Activated T-helper 1 cell treated with anti-CD3 and anti-CD28 coated beads, Interleukin-2, amount 50 U/mL, for 16 hours (primary cell): Measurements from ENCODE around the gene ZNF407.
"Not testable (repeated sequence)": the region's sequence is repeated elsewhere in the genome, so short reads cannot be mapped to it uniquely, and the experiment has no call there.

Experiments
- DNase-seq, 2 donors: peaks; one replicate each; pipeline ENCODE4 v3.0.0-alpha.2; 2020; ENCODE audit warnings: low read depth in 1 of 2, low spot score in 1 of 2

ZNF407 gene

DNA sequence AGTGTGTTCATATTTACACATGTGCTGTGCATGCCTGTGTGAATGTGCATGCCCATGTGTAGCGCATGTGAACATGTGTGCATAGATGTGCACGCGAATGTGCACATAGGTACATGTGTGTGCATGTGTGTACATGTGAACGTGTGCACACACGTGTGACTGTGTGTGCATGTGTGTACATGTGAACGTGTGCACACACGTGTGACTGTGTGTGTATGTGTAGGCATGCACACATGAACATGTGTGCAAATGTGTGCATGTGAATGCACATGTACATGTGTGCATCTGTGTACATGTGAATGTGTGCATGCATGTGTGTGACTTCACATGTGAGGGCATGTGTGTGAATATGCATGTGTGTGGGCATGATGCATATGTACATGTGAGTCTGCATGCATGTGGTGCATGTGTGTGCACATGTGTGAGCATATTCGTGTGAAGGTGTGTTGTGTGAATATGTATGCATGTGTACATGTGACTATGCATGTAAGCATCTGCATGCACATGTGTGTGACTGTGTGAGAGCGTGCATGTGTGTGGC, 488.9 kb downstream of the ZNF407 start:
- DNase-seq = no peak

DNA sequence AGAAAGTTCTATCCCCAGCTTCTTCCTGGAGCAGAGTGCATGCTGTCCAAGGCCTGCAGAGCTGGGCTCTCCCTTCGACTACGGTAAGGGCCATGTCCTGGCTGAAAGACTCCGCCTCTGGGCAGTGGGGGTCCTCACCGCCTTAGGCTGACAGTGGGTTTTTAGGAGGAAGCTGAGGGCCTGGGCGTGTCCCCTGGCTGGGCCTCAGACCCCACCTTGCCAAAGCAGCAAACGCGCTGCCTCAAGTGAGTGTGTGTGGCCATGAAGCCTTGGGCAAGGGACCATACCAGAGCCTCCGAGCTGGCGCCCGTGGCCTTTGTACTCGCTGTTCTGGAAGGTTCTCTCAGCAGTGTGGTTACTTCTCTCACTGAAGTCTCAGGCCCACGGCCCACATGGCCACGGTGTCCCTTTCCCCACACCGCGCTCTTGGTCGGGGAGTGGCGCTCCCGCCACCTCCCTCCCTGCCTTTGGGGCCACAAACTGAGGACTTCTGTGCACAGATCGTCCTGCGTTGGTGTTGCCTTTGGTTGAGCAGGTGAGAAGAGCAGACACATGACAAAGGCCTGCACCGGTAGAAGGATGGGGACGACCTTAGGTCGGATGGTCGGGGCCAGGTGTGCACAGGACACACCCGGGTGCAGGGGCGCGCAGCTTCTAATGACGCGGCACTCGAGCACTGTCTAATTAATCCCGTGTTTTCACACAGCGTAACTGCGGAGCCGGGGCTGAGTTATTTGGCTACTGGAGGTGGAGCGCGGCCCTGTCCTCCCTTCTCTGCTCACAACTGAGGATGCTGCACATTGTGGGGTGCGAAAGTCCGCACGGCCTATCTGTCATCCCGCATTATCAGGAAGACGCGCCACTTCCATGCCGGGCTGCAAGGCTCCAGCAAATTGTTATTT, 489.7 kb downstream of the ZNF407 start:
- DNase-seq = no peak

GRCh38 chr18:75088021-75088506, 490.4 kb downstream of the ZNF407 start:
- no peak for DNase-seq

DNA sequence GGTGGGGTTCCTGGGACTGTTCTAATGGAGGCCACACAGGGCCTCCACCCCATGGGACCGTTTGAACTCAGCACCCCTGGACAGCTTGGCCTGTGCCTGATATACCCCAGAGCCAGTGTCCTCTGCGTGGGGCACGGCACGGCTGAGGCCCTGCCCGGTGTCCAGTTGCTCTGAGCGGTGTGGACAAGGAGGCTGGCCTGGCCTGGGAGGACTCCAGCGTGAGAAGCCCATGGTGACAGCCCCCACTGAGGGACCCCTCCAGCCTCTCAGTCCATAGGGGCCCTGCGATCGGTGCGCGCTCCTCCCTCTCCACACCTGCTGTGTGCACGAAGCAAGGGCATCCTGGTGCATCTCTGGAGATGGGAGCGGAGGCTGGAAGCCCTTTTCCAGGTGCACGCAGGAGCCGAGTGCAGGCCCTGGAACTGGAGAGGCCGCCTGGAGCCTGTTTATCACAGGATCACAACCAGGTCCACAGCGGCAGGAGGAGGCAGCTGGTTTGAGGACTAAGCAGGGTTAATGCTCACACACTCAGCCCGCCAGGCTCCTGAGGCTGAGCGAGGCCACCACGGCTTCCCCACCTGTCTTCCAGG, 491.0 kb downstream of the ZNF407 start:
- DNase-seq = no peak

DNA sequence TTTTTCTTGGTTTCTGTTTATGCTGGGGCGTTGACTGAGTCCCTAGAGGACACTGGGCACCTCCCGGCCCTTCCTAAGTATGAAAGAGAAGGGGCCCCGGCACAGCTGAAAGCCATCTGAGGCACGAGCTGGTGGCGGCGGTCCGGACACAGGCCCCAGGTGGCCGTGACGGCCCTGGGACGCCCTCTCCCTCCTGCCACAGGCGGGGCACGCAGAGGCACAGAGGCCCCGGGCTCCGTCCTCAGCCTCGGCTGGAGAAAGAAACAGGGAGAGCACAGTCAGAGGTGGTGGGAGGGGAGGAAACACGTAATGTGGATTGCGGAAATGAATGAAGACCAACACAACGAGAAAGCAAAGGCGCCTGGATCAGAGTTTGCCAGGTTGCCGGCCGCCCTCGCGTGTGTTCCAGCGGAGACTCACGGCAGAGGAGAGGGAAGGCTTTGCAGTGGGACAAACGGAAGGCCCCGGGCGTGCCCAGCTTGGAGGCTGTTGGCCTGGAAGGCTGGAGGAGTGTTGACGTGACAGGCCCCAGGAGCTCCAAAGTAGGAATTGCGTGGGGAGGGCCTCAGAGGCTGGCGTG, 492.2 kb downstream of the ZNF407 start:
- DNase-seq = no peak

DNA sequence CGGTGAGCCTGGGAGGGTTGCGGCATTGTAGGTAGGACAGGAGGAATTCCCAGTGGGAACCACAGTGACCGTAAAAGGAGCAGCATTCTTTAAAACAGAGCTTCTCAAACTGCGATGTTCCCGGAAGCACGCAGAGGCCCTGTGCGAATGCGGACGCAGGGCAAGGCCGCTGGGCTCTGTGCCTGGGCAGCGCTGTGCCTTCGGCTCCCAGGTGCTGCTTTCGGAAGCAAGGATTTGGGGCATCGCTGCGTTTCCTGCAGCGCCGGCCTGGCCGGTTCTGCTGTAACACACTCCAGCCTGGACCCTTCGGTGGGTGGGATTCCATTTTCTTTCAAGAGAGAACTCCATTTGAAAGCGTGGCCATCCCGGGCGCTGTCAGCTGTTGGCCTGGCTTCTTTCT, 492.7 kb downstream of the ZNF407 start:
- no peak for DNase-seq

- no peak for DNase-seq
Measured at GRCh38 chr18:75097491-75098225, 500.0 kb downstream of the ZNF407 start.

- no peak for DNase-seq
Measured at GRCh38 chr18:75100832-75101630, 503.4 kb downstream of the ZNF407 start.

GRCh38 chr18:75101916-75102315, 504.2 kb downstream of the ZNF407 start:
- DNase-seq = no peak

- not testable (repeated sequence) for DNase-seq
Measured at GRCh38 chr18:75104029-75104428, 506.4 kb downstream of the ZNF407 start.

DNA sequence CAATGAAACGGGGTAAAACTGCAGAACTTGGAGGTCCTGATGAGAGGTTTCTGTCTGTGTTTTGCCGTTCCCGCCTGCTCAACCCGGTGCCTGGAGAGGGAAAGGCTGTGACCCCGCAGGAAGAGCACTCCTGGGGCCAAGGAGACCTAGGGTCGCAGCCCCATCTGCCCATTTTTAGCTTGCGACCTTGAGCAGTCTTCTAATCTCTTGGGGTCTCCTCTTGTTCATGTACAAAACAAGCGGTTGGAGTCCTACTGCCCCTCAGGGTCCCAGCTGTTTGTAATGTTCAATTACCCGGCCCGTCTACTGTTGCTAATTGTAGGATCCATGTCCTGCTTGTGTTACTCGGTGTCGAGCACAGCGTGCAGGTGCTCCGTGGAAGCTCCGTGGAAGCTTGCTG, 506.8 kb downstream of the ZNF407 start:
- DNase-seq = no peak

DNA sequence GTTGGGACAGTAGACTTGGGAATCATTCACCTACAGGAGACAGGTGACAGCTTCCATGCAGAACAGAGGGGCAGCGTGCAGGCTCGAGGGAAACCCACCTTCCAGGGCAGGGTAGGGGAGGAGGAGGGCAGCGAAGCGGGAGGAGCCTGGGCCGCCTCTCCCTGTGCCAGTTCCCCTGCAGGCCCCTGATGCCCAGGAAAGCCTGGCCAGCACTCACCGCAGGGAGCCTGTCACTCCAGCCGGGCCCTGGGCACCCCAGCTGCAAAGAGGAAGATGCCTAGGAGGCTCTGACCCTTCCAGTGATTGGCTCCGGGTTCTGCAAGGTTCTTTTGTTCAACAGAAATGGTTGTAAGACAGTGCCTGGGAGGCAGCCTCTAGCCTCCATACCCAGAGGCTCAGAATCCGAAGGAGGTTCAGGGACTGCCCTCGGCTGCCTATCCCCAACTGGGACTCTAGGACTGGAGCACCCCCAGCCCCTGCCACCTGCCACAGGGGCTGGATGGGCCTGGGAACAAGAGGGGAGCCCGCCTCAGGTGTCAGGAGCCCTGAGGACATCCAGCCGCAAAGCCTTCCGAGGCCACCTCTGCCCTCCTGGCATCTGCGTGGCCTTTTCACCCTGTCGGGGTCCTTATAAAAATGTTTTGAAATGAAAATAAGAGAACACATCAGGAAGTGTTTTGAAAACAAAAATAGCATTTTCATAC, 508.0 kb downstream of the ZNF407 start:
- DNase-seq = no peak

DNA sequence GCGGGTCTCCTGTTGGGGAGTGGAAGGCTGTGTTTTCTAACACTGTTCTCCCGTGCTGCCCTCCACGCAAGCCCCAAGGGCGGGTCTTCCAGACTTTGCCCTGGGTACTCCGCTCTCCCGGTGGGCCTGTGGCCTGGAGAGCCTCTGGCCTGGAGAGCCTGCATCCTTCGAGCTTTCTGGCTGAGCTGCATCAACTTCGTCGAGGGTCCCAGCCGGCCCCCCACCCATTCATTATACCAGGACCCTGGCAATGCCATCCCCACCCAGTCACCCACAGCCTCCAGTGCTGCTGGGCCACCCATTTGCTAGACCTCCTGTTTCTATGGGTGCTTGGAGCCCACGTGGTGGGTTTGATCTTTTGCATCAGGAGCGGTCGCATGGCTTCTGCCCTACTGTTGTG, 509.1 kb downstream of the ZNF407 start:
- DNase-seq = no peak

DNA sequence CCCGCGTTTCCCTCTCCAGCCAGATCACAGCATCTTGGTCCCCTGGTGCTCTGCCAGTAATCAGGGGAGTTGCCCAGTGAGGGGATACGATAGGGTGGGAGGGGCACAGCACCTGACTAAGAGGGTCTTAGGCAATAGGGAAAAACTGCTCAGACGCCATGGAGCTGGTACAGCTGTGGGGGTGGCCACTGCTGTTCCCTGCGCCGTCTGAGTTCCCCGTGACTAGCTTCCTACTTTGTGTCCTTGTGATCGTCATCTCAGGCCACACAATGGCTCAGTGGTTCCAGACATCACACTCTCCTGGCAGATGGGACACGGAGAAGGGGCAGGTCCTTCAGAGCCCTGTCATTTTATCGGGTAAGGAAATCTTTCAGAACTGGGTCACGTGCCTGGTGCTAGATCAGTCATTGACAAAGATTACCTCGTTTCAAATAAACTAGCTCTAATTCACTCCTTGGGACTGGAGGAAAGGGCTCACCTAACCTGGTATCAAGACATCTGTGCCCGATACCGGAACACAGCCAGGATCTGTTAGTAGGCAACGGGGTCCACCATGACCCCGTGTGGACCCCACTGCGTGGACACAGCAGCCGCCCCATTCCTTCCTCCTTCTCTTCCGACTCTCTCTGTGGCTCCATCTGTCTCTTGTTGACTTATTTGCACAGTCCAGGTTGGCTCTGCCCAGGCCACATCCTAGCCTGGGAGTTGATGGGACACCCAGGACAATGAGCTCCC, 509.7 kb downstream of the ZNF407 start:
- no peak for DNase-seq

DNA sequence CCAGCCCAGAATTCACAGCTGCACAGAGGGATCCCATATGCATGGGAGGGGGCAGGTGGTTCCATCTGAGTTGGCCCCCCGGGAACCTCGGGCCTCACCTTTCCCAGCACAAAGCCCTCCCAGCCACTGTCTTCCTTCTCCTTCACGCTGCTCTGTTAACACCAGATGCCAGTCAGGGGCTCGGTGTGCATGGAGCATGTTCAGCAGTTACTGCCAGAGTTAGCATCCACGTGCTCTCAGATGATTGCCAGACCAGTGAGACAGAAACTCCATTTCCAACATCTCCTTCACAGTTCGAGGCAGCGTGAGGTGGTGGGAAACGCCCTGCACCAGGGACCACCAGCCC, 510.2 kb downstream of the ZNF407 start:
- no peak for DNase-seq

DNA sequence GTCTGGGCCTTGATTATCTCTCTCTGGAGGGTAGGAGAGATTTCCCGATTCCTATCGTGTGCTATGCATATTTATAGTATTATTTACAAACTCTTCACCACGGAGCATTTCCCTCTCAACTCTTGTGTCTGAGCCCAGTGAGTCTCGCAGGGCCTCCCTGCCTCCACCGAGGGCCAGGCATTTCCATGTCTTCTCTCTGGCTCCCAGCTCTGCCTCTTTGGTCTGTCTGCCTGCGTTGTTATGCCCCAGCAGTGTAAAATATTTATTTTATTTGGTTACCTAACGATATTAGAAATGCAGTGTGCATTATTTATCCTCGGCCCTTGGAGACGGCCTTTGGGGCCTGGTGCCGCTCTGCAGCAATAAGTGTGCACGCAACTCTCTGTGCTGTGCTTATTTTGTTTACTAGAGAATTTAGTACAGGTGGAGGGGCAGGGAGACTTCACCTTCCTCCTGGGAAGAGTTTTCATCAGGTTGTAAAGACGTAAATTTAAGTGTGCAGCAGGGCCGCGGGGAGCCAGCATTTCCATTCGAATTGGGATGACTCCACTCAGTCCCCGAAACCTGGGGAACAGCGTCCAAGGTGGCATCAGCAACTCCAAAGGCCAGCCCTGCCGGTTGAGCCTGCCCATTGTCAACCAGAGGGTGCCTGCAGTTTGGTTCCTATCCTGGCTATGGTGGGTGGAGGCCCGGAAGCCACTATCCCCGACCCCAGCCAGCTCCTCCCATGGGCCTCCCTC, 511.1 kb downstream of the ZNF407 start:
- no peak for DNase-seq

DNA sequence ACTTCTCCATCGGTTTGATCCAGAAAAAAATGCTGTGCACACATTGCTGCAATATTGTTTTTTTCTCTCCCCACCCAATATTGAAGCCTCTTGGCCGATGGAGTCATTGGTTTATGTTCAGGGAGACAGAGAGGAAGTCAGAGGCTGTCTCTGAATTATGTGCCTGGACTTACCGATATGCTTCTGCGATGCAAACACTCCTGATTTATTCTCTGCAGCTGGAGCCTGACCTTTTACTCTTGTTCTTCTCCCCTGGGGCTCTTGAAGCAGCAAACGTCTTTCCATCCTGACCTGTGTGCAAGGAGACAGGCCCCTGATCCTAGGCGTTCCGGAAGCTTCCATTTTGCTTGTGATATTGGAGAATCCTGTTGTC, 511.6 kb downstream of the ZNF407 start:
- no peak for DNase-seq

GRCh38 chr18:75109819-75110218, 512.1 kb downstream of the ZNF407 start:
- DNase-seq = no peak

GRCh38 chr18:75110311-75110710, 512.6 kb downstream of the ZNF407 start:
- DNase-seq = no peak
